ENCODE results near the gene STOX1.

GRCh38 chr10:68828833-68829232, 1.5 kb downstream of the STOX1 start:
- no peak for TF ChIP-seq CTCF (conservative IDR thresholded peaks at IDR 0.05)
- TF ChIP-seq ZFX (IDR thresholded peaks at IDR 0.05) = no peak
